Fibroblast of upper back skin (primary cell): ENCODE results near the gene RINT1.
A peak's percentile ranks its signal among the peaks of the same experiment; 100 is the strongest.
"Not testable (repeated sequence)": the region's sequence is repeated elsewhere in the genome, so short reads cannot be mapped to it uniquely, and the experiment has no call there.

Experiments
- DNase-seq: peaks from one replicate; pipeline ENCODE4 v3.0.0-alpha.2; 2013

Gene RINT1

GRCh38 chr7:105531792-105532671 lies at the start of gene RINT1:
TSS of gene RINT1 (plus strand) at chr7:105532201. CDS start at chr7:105532316, 115 bp downstream.
- peak; percentile 88 for DNase-seq

- DNase-seq, result peak; percentile 75
Observed at GRCh38 chr7:105487579-105488571, 44.1 kb upstream of the RINT1 start.

GRCh38 chr7:105489409-105489808 lies 42.6 kb upstream of the RINT1 start:
- no peak for DNase-seq

DNA sequence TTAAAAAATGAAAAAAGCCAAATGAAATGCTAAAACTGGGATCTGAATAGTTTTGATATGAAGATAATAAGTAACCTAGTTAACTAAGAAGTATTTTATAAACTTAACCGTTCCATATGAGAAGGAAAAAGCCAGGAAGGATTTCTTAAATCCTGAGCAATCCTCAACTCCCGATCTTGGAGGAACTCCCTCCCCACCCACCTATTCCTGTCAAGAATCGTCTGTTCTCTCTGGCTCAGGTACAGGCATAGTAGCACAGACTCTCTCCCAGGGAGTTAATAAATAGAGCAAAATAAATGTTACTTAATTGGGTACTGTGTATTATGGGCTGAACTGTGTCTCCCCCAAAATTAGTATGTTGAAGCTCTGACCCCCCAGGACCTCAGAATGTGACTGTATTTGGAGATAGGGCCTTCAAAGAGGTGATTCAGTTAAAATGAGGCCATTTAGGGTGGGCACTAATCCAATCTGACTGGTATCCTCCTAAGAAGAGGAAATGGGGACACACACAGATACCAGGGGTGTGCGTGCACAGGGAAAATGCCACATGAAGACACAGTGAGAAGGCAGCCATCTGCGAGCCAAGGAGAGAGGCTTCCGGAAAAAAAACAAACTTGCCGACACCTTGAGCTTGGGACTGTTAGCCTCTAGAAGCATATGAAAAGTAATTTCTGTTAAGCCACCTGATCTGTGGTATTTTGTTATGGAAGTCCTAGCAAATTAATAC lies 38.6 kb upstream of the RINT1 start:
- DNase-seq, result peak; percentile 5

GRCh38 chr7:105493923-105494315 lies 38.1 kb upstream of the RINT1 start:
- peak; percentile 96 for DNase-seq

DNA sequence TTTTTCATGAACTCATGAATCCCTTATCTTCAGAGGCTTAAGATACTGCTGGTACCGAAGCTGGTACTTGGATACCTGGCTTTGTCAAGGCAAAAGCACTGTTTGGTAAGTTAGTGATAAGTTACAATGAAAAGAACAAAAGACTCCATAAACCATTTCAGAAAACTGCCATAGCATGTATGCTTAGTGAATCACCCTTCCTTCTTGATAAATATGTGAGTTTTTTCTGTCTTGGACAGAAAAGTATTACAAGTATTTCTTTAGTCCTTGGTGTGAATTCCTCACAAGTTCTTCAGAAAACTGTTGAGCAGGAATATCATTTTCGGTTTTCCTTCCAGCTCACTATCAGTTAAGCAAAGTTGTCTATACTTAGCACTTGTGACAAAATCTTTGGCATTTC lies 35.5 kb upstream of the RINT1 start:
- DNase-seq, result peak; percentile 76

- no peak for DNase-seq
Observed at GRCh38 chr7:105497016-105497415, 35.0 kb upstream of the RINT1 start.

- DNase-seq, result no peak
Observed at GRCh38 chr7:105502173-105502572, 29.8 kb upstream of the RINT1 start.

DNA sequence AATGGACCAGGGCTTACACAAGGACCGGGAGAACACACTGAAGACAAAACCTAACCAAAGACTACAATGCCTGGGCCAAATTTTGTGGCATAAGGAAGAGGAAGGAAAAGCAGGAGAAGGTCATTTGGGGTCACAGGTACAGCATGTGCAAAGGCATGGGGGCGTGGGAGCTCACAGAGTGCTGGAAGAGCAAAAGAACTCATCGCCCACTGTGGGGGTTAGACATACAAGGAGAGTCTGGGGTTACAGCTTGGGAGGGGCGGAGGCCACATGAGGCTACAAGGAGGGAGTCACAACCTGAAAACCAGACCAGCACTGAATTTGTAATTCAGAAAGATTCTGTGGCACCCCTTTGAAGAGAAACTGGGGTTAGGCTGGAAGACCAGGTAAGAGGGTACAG lies 19.6 kb upstream of the RINT1 start:
- no peak for DNase-seq

DNA sequence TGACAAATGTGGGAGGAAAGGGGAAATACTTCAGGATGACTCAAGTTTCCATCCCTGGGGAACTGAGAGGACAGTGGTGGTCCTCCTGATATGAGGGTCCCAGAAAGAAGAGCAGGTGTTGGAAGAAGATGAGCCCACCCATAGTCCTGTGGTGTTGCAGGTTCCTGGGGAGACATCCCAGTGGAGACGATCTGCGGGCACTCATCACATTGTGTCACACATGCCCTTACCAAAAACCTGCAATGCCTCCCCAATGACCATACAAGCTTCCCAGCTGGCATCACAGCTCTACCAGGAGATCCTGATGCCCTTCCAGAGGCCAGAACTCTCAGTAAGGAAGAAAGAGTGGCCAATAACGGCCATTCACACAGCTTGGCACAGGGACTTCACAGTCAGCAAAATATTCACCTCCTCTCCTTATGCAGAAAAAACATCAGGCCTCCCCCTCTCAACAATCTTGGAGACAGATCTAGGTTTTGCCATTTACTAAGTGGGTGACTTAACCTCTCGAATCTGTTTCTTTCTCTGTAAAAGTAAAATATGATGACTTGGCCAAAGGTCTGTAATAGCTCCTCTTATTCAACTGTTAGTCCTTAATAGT lies 19.0 kb upstream of the RINT1 start:
- DNase-seq, result no peak

DNA sequence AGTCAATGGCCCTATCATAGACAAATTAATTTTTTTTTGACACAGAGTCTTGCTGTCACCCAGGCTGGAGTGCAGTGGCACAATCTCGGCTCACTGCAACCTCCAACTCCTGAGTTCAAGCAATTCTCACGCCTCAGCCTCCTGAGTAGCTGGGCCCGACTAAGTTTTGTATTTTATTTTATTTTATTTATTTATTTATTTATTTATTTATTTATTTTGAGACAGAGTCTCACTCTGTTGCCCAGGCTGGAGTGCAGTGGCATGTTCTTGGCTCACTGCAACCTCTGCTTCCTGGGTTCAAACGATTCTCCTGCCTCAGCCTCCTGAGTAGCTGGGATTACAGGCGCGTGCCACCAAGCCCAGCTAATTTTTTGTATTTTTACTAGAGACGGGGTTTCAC lies 16.4 kb upstream of the RINT1 start:
- DNase-seq, result not testable (repeated sequence)

GRCh38 chr7:105519353-105519752 lies 12.6 kb upstream of the RINT1 start:
- DNase-seq, result no peak

DNA sequence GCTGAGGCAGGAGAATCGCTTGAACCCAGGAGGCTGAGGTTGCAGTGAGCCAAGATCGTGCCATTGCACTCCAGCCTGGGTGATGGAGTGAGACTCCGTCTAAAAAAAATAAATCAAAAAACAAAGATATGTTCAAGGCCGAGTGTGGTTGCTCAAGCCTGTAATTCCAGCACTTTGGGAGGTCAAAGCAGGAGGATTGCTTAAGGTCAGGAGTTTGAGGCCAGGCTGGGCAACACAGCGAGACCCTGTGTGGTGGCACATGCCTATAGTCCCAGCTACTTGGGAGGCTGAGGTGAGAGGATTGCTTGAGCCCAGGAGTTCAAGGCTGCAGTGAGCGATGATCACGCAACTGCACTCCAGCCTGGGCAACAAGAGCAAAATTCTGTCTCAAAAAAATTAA lies 11.4 kb upstream of the RINT1 start:
- DNase-seq, result not testable (repeated sequence)

- peak; percentile 38 for DNase-seq
Observed at GRCh38 chr7:105521027-105521716, 10.8 kb upstream of the RINT1 start.

GRCh38 chr7:105521717-105522463 lies 10.1 kb upstream of the RINT1 start, which contains the start of gene PUS7:
TSS of gene PUS7 (minus strand) at chr7:105522271. CDS start at chr7:105508512, 13,759 bp downstream.
- DNase-seq, result peak; percentile 87

DNA sequence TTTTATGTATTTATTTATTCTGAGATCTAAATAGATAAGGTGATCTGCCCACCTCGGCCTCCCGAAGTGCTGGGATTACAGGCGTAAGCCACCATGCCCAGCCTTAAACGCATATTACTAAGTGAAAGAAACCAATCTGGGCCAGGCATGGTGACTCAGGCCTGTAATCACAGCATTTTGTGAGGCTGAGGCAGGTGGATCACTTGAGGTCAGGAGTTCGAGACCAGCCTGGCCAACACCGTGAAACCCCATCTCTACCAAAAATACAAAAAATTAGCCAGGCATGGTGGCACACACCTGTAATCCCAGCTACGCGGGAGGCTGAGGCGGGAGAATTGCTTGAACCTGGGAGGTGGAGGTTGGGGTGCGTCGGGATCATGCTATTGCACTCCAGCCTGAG lies 7.6 kb upstream of the RINT1 start:
- not testable (repeated sequence) for DNase-seq

DNA sequence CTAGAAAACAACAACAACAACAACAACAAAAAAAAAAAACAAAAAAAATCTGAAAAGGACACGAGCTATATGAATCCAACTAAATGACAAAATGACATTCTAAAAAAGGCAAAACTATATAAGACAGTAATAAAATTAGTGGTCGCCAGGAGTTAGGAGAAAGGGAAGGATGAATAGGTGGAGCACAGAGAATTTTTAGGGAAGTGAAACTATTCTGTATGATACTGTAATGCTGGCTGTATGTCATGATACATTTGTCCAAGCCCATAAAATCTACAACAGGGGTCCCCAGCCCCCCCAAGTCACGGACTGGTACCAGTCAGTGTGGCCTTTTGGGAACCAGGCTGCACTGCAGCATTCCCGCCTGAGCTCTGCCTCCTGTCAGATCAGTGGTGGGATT lies 7.2 kb upstream of the RINT1 start:
- DNase-seq, result no peak

DNA sequence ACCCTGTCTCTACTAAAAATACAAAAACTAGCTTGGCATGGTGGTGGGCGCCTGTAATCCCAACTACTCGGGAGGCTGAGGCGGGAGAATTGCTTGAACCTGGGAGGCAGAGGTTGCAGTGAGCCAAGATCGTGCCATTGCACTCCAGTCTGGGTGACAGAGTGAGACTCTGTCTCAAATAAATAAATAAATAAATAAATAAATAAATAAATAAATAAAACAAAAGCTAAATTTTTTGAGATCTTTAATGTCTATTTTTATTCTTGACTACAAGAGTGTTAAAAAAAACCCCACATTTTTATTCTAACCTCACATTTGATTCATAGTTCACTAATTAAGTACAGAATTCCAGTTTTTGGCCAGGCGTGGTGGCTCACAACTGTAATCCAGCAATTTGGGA lies 4.3 kb upstream of the RINT1 start:
- DNase-seq, result not testable (repeated sequence)

DNA sequence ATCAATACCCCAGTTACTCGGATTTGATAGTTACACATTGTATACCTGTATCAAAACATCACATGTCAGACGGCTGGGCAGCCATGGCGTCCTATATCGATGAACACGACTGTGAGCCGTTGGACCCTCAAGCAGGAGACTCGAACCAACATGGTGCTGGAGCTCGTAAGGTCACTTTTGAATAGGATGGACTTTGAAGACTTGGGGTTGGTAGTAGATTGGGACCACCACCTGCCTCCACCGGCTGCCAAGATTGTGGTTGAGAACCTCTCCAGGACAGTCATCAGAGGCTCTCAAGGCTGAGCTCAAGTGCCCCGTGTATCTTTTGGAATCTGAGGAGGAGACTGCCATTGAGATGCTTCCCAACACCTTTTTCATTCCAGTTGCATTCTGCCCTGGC lies 1.9 kb upstream of the RINT1 start:
- DNase-seq, result no peak

- DNase-seq, result no peak
Observed at GRCh38 chr7:105530546-105530945, 1.5 kb upstream of the RINT1 start.
